DOHH2 (cell line): ENCODE measurements around the gene RAPGEF5.

ENCODE experiments used
- EZH2phosphoT487 ChIP-seq: fragments of 200-600 bp; sonication (generic); IDR thresholded peaks from 2 replicates; pipeline ENCODE4 v1.6.1; 2017; ENCODE audit warnings: borderline replicate concordance, mild to moderate bottlenecking, antibody characterized with exemption, low read length, moderate library complexity, mixed read lengths
- TF ChIP-seq, protein P1 (sequence below): fragments of 200-600 bp; sonication (generic); IDR thresholded peaks from one replicate; pipeline ENCODE4 v1.5.1; 2014; ENCODE audit warnings: antibody characterized with exemption, mild to moderate bottlenecking, low read depth, low read length; ENCODE audit not compliant: poor library complexity, severe bottlenecking

DNA sequence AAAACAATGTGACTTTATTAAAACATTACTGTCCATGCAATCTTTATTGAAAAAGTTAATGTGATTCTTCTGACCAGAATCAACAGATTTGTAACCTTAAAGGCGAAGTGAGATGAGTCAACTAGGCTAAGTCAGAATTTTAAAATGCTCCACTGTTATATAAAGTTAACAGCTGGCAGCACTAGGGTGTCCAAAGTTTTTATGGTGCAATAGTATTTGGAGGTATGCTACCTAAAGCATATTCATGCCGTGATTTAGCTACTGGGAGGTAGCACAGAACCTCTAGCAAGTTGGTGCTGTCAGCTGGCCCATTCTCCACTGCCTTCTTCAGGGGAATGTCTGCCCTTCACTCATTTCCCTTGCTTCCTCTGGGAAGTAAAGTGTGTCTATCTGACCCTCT, 126.7 kb downstream of the RAPGEF5 start:
- TF ChIP-seq, protein P1, sequence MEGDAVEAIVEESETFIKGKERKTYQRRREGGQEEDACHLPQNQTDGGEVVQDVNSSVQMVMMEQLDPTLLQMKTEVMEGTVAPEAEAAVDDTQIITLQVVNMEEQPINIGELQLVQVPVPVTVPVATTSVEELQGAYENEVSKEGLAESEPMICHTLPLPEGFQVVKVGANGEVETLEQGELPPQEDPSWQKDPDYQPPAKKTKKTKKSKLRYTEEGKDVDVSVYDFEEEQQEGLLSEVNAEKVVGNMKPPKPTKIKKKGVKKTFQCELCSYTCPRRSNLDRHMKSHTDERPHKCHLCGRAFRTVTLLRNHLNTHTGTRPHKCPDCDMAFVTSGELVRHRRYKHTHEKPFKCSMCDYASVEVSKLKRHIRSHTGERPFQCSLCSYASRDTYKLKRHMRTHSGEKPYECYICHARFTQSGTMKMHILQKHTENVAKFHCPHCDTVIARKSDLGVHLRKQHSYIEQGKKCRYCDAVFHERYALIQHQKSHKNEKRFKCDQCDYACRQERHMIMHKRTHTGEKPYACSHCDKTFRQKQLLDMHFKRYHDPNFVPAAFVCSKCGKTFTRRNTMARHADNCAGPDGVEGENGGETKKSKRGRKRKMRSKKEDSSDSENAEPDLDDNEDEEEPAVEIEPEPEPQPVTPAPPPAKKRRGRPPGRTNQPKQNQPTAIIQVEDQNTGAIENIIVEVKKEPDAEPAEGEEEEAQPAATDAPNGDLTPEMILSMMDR, result no peak
- TF ChIP-seq EZH2phosphoT487, result no peak
